ENCODE results near the gene DIDO1. TPM values are rescaled to one million over a fixed set of nuclear protein-coding genes. Genes with fewer than 3 reads are reported as not detected.

Gene DIDO1
- total and polyA plus RNA-seq, 2 of the 13 experiments (the other 11 are each of a cell fraction or from before 2014, with no cell fraction given), result 75.0 to 75.1 TPM

DNA sequence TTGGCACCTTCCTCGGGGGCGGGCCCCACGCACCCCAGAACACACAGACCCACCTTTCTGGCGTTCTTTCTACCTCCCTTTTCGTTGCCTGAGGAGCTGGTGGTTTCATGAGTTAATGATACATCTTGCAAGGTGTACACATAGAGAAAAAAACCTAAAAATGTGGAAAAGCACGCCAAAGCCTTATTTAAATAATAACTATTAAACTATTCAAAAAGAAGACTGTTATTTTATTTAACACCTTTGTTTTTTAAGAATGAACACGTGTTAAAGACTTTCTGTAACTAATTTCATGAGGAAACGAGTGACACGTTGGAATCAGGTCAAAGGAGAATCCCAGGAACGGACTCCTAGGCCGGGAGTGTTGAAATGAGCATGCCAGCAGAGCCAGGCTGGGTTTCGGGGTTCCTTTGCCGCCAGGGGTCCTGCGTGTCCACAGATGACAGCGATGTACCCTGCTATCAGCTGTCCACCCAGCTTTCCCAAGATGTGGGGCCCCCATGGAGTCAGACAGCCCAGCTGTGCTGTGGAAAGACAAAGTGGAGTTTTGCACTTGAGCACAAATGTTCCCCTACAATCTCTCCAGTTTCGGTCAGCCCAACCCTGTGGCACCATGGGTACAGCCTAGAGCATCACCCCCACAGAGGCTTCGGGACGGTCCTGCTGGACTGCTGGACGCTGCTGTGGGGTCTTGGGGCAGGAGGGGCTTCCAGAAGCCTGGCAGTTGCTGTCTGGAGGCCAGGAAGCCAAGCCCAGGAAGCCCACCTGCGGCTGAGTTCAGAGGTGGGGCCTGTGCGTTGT is 42.3 kb upstream of the DIDO1 start (continued):
- TF ChIP-seq BCL6 (CRISPR knock-in tag; IDR thresholded peaks at IDR 0.05) (no peak), CEBPB (IDR thresholded peaks at IDR 0.05; ENCODE audit: borderline replicate concordance, low read depth, low read length) (no peak), ZNF749 (CRISPR knock-in tag; IDR thresholded peaks at IDR 0.05; ENCODE audit: borderline replicate concordance) (peak; percentile 3; the same call in 1 of the 2 replicates), ZNF383 (CRISPR knock-in tag; IDR thresholded peaks at IDR 0.05; ENCODE audit: borderline replicate concordance) (no peak), ZNF879 (CRISPR knock-in tag; IDR thresholded peaks at IDR 0.05) (no peak), KMT2B (CRISPR knock-in tag; IDR thresholded peaks at IDR 0.05) (no peak), ZNF10 (CRISPR knock-in tag; IDR thresholded peaks at IDR 0.05; ENCODE audit: borderline replicate concordance, low read depth) (no peak), SRSF9 (IDR thresholded peaks at IDR 0.05; ENCODE audit: borderline replicate concordance, insufficient read depth, low read depth, low read length, poor library complexity, severe bottlenecking) (no peak), ZNF556 (CRISPR knock-in tag; IDR thresholded peaks at IDR 0.05; ENCODE audit: borderline replicate concordance) (no peak), RAD21 (CRISPR knock-in tag; IDR thresholded peaks at IDR 0.05) (no peak; the same call in 1 of the 2 replicates), NKX3-1 (CRISPR knock-in tag; IDR thresholded peaks at IDR 0.05) (0 out of 2 replicates have a peak, but pooled peaks have one; percentile 67)
- TF ChIP-seq, protein P1, sequence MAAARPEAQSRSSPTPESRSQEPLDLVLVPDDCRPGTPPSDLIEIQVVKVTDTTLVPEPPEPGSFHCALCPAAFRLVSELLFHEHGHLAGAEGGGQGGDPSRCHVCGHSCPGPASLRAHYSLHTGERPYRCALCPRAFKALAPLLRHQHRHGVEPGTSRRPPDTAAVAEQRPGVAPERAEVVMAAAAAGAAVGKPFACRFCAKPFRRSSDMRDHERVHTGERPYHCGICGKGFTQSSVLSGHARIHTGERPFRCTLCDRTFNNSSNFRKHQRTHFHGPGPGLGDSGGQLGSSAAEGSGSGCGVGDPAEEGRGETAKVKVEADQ (CRISPR knock-in tag; IDR thresholded peaks at IDR 0.05; ENCODE audit: borderline replicate concordance), result 0 out of 2 replicates have a peak, but pooled peaks have one; percentile 50
- TF ChIP-seq, protein P2, sequence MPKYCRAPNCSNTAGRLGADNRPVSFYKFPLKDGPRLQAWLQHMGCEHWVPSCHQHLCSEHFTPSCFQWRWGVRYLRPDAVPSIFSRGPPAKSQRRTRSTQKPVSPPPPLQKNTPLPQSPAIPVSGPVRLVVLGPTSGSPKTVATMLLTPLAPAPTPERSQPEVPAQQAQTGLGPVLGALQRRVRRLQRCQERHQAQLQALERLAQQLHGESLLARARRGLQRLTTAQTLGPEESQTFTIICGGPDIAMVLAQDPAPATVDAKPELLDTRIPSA (CRISPR knock-in tag; IDR thresholded peaks at IDR 0.05; ENCODE audit: borderline replicate concordance), result no peak
- TF ChIP-seq, protein P3, sequence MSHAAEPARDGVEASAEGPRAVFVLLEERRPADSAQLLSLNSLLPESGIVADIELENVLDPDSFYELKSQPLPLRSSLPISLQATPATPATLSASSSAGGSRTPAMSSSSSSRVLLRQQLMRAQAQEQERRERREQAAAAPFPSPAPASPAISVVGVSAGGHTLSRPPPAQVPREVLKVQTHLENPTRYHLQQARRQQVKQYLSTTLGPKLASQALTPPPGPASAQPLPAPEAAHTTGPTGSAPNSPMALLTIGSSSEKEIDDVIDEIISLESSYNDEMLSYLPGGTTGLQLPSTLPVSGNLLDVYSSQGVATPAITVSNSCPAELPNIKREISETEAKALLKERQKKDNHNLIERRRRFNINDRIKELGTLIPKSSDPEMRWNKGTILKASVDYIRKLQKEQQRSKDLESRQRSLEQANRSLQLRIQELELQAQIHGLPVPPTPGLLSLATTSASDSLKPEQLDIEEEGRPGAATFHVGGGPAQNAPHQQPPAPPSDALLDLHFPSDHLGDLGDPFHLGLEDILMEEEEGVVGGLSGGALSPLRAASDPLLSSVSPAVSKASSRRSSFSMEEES (CRISPR knock-in tag; IDR thresholded peaks at IDR 0.05), result no peak; the same call in 1 of the 2 replicates
- TF ChIP-seq, protein P4, sequence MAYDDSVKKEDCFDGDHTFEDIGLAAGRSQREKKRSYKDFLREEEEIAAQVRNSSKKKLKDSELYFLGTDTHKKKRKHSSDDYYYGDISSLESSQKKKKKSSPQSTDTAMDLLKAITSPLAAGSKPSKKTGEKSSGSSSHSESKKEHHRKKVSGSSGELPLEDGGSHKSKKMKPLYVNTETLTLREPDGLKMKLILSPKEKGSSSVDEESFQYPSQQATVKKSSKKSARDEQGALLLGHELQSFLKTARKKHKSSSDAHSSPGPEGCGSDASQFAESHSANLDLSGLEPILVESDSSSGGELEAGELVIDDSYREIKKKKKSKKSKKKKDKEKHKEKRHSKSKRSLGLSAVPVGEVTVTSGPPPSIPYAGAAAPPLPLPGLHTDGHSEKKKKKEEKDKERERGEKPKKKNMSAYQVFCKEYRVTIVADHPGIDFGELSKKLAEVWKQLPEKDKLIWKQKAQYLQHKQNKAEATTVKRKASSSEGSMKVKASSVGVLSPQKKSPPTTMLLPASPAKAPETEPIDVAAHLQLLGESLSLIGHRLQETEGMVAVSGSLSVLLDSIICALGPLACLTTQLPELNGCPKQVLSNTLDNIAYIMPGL (CRISPR knock-in tag; IDR thresholded peaks at IDR 0.05; ENCODE audit: borderline replicate concordance in 1 of 2, low read depth in 1 of 2), result peak in 1 of 2 experiments; percentile 24; a peak in 1 of 4 replicates
- TF ChIP-seq, protein P5, sequence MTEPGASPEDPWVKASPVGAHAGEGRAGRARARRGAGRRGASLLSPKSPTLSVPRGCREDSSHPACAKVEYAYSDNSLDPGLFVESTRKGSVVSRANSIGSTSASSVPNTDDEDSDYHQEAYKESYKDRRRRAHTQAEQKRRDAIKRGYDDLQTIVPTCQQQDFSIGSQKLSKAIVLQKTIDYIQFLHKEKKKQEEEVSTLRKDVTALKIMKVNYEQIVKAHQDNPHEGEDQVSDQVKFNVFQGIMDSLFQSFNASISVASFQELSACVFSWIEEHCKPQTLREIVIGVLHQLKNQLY (CRISPR knock-in tag; IDR thresholded peaks at IDR 0.05), result no peak
- TF ChIP-seq, protein P6, sequence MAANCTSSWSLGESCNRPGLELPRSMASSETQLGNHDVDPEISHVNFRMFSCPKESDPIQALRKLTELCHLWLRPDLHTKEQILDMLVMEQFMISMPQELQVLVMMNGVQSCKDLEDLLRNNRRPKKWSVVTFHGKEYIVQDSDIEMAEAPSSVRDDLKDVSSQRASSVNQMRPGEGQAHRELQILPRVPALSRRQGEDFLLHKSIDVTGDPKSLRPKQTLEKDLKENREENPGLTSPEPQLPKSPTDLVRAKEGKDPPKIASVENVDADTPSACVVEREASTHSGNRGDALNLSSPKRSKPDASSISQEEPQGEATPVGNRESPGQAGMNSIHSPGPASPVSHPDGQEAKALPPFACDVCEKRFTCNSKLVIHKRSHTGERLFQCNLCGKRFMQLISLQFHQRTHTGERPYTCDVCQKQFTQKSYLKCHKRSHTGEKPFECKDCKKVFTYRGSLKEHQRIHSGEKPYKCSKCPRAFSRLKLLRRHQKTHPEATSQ (CRISPR knock-in tag; IDR thresholded peaks at IDR 0.05; ENCODE audit: borderline replicate concordance), result 0 out of 2 replicates have a peak, but pooled peaks have one; percentile 65

All from HepG2 (cell line).